Suprapubic skin (tissue), 4 donors: ENCODE measurements around the gene P2RX6.

Source experiments
- CTCF ChIP-seq, 2 donors: fragments of 200-600 bp in 1 of 2; fragments of 450-650 bp in 1 of 2; sonication (generic) in 1 of 2; IDR thresholded peaks; one replicate each; pipeline ENCODE4 v1.5.1; 2016 to 2019; ENCODE audit warnings: antibody characterized with exemption in 2 of 2, mild to moderate bottlenecking in 1 of 2, moderate library complexity in 1 of 2
- EP300 ChIP-seq: sonication (generic); formaldehyde crosslinking; IDR thresholded peaks from one replicate; pipeline ENCODE4 v1.6.1; 2017; ENCODE audit warnings: antibody characterized with exemption
- POLR2AphosphoS5 ChIP-seq, 3 donors: sonication (generic); formaldehyde crosslinking; IDR thresholded peaks; one replicate each; pipeline ENCODE4 v1.6.1; 2017; ENCODE audit warnings: antibody characterized with exemption in 3 of 3

- TF ChIP-seq POLR2AphosphoS5 (IDR thresholded peaks at IDR 0.05) (no peak), CTCF (IDR thresholded peaks at IDR 0.05) (no peak), EP300 (no peak)
Observed at GRCh38 chr22:21067075-21067900, 52.3 kb downstream of the P2RX6 start.
